ENCODE data around the gene SNRPE.
A peak's percentile ranks its signal among the peaks of the same experiment; 100 is the strongest.
"Not testable (repeated sequence)": the region's sequence is repeated elsewhere in the genome, so short reads cannot be mapped to it uniquely, and the experiment has no call there.

Gene SNRPE
- 27.7 reads per million in 2 donors for total RNA-seq

DNA sequence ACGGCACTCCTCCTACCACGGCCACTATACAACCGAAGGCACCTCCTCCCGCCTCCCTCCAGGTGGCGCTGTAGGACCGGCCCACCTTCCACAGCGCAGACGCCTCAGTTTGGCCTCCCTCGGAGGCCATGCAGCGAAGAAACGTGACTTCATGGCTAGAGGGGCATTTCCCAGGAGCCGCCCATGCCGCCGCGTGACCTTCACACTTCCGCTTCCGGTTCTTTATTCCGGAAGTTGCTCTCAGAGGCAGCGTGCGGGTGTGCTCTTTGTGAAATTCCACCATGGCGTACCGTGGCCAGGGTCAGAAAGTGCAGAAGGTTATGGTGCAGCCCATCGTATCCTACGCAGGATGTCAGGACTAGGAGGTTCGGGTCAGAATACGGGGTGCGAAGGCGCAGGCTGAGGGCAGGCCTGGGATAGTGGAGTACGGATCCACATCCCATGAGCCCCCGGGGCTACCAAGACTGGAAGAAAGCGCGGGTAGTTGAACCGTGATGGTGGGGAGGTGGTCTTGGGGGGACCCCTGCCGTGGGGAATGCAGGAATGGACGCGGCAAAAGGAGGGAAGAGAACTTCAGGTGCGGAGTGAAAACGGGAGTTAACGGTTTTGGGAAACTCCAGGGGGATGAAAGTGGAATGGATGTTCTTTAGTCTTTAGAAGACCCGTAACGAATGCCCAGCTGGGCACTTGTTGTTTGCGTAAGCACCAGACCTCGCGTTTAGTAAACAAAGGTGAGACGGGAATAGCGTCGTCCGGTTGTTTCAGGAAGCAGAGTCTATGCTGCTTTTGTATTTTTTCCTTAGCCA lies at the start of gene SNRPE:
SNRPE (plus strand) TSS at position 221 of the 806 bp plus-strand sequence; CDS start at position 282, 61 bp downstream.
- DNase-seq = peak; percentile 92 to 99 (median 95)

- DNase-seq = no peak
Measured at GRCh38 chr1:203813581-203814341, 47.6 kb upstream of the SNRPE start.

DNA sequence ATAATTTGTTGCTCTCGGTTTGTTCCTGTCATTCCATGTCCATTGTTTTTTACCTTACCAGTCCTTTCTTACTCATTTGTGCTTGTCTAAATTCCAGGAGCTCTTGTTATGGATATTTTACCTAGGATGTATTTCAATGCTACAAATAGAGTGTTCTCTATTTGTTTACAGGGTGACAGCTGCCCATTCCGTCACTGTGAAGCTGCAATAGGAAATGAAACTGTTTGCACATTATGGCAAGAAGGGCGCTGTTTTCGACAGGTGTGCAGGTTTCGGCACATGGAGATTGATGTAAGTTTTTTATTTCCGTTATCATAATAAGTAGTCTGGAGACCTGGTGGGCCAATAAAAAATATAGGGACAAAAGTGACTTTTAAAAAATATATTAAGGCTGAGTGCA lies 43.0 kb upstream of the SNRPE start:
- no peak for DNase-seq

DNA sequence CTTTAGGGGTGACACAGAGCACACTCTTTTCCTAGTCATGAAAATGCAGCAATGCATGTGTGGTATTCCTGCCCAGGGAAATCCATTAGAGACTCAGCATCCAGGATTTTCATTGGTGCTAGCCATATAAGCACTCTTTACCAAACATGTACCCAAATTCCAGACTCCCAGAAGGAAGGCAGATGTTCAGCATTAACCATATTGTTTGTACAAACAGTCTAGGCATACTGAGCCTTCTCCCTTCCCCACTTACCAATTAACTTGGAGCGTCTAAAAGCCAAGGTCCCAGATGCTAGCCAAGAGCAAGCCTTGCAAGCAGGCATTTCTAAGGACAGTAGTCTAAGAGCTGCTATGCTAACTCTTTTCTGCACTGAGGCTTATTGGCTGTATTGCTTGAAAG lies 38.1 kb upstream of the SNRPE start:
- DNase-seq = no peak

DNA sequence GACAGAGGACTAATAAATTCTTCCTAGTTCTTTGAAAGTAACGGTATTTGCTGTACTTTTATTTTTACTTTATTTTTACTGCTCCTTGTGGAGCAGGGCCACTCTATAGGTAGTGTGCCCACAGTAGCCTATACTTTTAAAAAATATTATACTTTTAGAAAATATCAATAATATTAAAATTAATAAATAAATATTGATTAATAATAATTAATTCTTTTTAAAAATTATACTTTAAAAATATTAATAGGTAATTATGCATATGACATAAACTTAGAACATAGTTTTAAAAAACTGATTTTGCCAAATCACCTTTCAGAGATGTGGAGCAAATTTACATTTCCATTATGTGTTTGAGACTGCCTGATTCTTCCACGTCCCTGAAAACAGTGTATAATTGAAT lies 35.2 kb upstream of the SNRPE start:
- DNase-seq = no peak

DNA sequence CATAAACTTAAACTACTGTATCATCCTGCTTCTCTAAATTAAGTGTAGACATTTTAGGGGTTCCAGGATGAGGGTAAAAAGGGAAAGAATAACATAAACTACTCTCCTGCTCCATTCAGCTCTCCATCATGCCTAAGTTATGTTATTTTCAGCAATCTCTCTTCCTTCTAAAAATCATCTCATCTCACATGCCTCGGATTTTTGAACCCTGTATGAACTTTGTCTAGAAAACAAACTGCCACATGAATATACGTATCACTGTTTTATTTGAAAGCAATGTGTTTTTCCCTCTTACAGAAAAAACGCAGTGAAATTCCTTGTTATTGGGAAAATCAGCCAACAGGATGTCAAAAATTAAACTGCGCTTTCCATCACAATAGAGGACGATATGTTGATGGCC lies 33.4 kb upstream of the SNRPE start:
- no peak for DNase-seq

- no peak for DNase-seq
Measured at GRCh38 chr1:203828503-203828902, 32.9 kb upstream of the SNRPE start.

DNA sequence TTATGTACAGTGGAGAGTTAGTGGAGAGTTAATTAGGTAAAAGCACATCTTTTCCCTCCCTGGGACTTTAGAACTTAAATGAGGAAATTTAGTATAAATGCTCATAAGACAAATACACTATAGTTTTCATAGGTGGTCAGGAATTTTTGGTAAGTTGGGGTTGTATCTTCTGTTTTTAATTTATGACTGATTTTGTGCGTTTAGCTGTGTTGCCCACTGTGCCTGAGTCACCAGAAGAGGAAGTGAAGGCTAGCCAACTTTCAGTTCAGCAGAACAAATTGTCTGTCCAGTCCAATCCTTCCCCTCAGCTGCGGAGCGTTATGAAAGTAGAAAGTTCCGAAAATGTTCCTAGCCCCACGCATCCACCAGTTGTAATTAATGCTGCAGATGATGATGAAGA lies 32.2 kb upstream of the SNRPE start:
- not testable (repeated sequence) for DNase-seq

- no peak for DNase-seq
Measured at GRCh38 chr1:203835476-203835875, 25.9 kb upstream of the SNRPE start.

GRCh38 chr1:203839081-203839480 lies 22.3 kb upstream of the SNRPE start:
- DNase-seq = no peak

GRCh38 chr1:203840208-203840808 lies 21.1 kb upstream of the SNRPE start:
- DNase-seq = no peak

DNA sequence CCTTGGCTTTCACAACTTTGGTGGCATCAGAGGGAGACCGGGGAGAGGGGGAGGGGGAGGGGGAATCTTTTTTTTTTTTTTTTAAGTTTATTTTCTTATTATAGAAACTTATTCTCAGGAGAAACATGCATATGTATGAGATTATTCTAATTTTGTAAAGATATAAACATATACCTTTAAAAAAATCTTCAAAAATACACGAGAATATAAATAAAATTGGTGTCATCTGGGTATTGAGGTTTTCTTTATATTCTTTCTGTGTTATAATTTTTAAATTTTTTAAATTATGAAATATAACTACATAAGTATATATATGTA lies 18.9 kb upstream of the SNRPE start:
- no peak for DNase-seq

DNA sequence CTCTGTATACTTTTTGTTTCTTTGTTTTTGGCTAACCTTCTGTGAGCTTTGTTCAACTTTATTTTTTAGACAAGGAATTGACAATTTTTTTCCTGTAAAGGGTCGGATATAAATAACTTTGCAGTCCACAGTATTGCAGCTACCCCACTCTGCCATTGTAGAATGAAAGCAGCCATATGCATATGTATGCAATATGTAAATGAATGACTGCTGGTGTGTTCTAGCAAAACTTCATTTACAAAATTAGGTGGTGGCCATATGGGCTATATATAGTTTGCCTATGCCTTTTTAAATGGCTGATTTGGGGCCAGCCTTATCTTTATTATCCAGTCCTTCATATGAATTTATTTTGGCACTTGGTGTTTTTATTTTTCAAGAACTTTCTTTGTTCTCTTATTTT lies 18.0 kb upstream of the SNRPE start:
- DNase-seq = no peak

DNA sequence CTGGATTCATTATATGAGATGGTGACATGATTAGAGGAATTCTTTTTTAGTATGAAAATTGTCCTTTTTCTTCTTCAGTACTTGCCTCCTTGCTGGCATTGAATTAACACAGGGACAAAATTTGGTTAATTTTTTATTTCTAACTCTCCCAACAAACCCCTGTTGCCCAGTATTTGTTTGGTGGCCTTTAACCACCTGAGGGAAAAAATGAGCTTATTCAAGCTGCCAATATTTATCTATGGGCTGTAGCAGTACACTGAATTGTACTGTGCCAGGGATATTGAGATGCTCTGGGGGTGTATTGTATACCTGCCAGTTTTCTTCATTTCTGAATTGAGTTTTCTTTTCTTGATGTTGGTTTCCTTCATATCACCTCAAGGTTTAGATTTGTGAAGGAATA lies 8.3 kb upstream of the SNRPE start:
- DNase-seq = not testable (repeated sequence)

- DNase-seq = no peak
Measured at GRCh38 chr1:203858055-203858454, 3.3 kb upstream of the SNRPE start.

- DNase-seq = no peak
Measured at GRCh38 chr1:203858975-203859374, 2.4 kb upstream of the SNRPE start.

GRCh38 chr1:203860396-203861025 lies 888 bp upstream of the SNRPE start:
- DNase-seq = no peak

DNA sequence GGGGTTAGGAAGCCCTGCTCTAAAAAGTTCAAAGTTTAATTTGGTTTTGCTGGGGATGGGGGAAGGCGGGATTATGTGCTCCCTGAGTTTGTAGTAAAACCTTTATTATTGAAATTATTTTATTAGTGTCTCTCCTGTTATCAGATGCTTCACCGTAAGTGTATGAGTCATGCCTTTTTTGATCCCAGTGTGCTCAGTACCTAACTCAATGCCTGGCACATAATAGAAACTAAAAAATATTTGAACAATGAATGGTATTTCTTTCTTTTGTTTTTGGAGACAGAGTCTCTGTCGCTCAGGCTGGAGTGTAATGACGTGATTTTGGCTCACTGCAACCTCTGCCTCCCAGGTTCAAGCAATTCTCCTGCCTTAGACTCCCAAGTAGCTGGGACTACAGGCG lies 6.4 kb downstream of the SNRPE start:
- no peak for DNase-seq

DNA sequence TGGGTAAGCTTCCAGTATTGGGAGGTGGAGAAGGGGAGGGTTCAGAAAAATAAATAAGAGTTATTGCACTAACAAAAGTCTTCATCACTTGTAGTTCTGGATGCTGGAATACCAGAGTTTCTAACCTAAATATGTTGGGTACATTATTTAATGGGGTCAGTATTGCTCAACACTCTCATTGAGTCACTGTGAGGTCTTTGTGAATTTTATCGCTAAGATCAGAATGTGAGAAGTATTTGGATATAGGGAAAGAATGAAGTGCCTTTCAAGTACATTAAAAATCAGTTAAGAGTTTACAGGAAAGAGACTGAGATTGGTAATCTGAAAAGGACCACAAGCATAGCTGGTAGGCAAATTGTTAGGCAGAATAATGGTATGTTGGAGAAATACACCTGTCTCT lies 8.8 kb downstream of the SNRPE start:
- DNase-seq = no peak

DNA sequence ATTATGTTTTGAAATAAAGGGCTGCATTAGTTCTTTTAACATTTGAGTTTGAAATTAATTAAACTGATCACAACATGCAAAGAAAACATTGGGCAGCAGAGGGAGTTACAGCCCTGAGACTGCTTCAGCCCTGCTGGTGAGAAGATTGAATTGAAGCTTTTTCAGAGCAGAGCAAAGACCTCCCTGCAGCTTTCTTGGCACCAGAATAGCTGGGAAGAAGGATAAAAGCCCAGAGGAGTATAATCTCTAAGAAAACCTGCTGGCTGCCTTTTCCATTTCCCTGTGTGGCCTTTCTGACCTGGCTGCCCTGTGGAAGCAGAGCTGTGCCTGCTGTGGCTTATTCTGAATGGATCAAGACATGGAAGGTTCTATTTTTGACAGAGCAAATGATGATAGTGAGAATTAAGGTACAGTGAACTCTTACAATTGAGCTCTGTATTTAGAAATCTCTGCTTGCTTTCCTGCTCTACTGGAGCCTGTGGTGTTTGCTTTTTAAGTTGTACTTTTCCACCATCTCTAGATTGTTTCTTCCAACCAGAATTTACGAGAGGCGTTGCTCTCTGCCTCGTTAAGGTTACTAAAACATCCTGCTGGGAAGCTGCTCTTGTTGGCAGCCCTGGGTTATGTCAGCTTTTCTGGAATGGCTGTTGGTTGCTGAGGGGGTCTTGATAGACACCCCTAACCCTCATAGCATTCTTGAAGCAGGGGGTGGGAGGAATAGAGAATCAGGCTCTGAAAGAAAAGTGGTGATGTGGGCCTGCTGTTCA lies 9.9 kb downstream of the SNRPE start:
- DNase-seq = peak in 1 of 5 experiments; percentile 47

DNA sequence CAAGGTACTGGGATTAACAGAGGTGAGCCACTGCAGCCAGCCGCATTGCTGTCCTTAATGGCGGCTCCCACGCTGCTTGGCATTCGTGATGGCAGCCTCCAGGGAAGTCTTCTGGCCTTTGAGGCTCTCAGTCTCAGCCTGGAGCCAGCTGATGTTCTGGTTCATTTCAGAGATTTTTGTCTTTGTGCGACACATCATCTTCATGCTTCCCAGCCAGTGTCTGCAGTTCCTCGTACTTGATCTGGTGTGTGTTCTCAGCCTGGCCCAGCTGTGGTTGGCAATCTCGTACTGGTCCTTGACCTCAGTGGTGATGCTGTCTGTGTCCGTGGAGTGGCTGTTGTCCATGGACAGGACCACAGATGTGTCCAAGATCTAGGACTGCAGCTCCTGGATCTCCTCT lies 11.7 kb downstream of the SNRPE start:
- no peak for DNase-seq

DNA sequence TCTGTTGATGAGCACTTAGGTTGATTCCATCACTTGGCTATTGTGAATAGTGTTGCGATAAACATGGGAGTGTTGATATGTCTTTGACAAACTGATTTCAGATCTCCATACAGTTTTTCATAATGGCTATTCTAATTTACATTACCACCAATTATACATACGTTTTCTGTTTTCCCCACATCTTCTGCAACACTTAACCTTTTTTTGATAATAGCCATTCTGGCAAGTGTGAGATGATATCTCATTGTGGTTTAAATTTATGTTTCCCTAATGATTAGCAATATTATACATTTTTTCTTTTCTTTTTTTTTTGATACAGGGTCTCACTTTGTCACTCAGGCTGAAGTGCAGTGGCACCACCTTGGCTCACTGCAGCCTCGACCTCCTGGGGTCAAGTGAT lies 17.0 kb downstream of the SNRPE start:
- no peak for DNase-seq

- no peak for DNase-seq
Measured at GRCh38 chr1:203880606-203881005, 19.2 kb downstream of the SNRPE start.
